GM12878 (cell line): Measurements from ENCODE around the gene TUBB1. TPM values are rescaled to one million over a fixed set of nuclear protein-coding genes. Genes with fewer than 3 reads are reported as not detected.

Experiments used
- ATAC-seq: fragments of 200-7000 bp; cut with Tn5 transposase; 3 replicates; pipeline ENCODE4 v1.9.1; 2020; ENCODE audit warnings: mild to moderate bottlenecking, moderate library complexity
- BruUV-seq: library from RNA; stranded (reverse); fragments of 400-500 nt; replicated peaks from 2 replicates; lab custom pipeline; 2021; lab: Mats Ljungman, UMichigan
- CTCF ChIA-PET: fragments of 300-600 bp; sonication (Branson Sonifier 250); formaldehyde crosslinking; extraction: SDS; loops from one replicate; lab custom pipeline; 2021; ENCODE audit warnings: inconsistent platforms; lab: Yijun Ruan, JAX
- POLR2A ChIA-PET: fragments of 350-600 bp; formaldehyde crosslinking; extraction: SDS; loops from one replicate; lab custom pipeline; 2021; ENCODE audit warnings: inconsistent platforms; lab: Charles Lee
- RAD21 ChIA-PET: fragments of 300-600 bp; sonication (Branson Sonifier 250); formaldehyde crosslinking; loops from one replicate; lab custom pipeline; 2023; ENCODE audit warnings: antibody characterized with exemption; ENCODE audit not compliant: unreplicated experiment; lab: Charles Lee
- SMC1A ChIA-PET: fragments of 300-600 bp; sonication (Branson Sonifier 250); formaldehyde crosslinking; loops from one replicate; lab custom pipeline; 2023; ENCODE audit not compliant: unreplicated experiment, uncharacterized antibody; lab: Charles Lee
- DNase-seq: peaks from one replicate; pipeline ENCODE4 v3.0.0-alpha.2; 2011; ENCODE audit warnings: low read depth, low spot score
- FAIRE-seq: peaks from 3 replicates; lab custom pipeline; 2011; peaks lifted over from hg19 to GRCh38; lab: Jason Lieb, UNC
- H2AFZ ChIP-seq: 2 replicates; pipeline ENCODE4 v1.6.0; 2011; ENCODE audit warnings: low read depth, low read length, control low read depth; ENCODE audit not compliant: control insufficient read depth
- H3K27ac ChIP-seq: 2 replicates; pipeline ENCODE4 v1.5.1; 2011; ENCODE audit warnings: control low read depth; ENCODE audit not compliant: control insufficient read depth, insufficient read depth
- H3K27me3 ChIP-seq, 2 experiments: replicated peaks in 1 of 2; 2 replicates each; pipeline versions ENCODE4 v1.6.0 to v1.6.1; 2011; ENCODE audit warnings: low read length in 1 of 2; ENCODE audit not compliant: control insufficient read depth in 2 of 2, insufficient read depth in 2 of 2
- H3K36me3 ChIP-seq, 2 experiments: 2 replicates each; pipeline ENCODE4 v1.5.1; 2011; ENCODE audit warnings: low read length in 1 of 2; ENCODE audit not compliant: control insufficient read depth in 2 of 2, insufficient read depth in 2 of 2
- H3K4me1 ChIP-seq: 2 replicates; pipeline ENCODE4 v1.6.1; 2011; ENCODE audit warnings: mild to moderate bottlenecking, low read length, moderate library complexity, mixed read lengths; ENCODE audit not compliant: control insufficient read depth, insufficient read depth
- H3K4me2 ChIP-seq: 2 replicates; pipeline ENCODE4 v1.6.0; 2011; ENCODE audit warnings: control low read depth; ENCODE audit not compliant: control insufficient read depth, insufficient read depth
- H3K4me3 ChIP-seq: fragments of 200-600 bp; sonication (generic); 2 replicates; pipeline ENCODE4 v1.5.1; 2016
- H3K79me2 ChIP-seq: 2 replicates; pipeline ENCODE4 v1.6.0; 2011; ENCODE audit warnings: low read length; ENCODE audit not compliant: control insufficient read depth, insufficient read depth
- H3K9ac ChIP-seq: 2 replicates; pipeline ENCODE4 v1.8.0; 2011; ENCODE audit warnings: low read length, control low read depth, mixed read lengths; ENCODE audit not compliant: control insufficient read depth, insufficient read depth
- H3K9me3 ChIP-seq: replicated peaks from 3 replicates; pipeline ENCODE4 v1.5.1; 2011; ENCODE audit warnings: mild to moderate bottlenecking, low read length; ENCODE audit not compliant: control insufficient read depth, insufficient read depth
- H4K20me1 ChIP-seq: 2 replicates; pipeline ENCODE4 v1.6.0; 2011; ENCODE audit not compliant: control insufficient read depth, insufficient read depth
- BCL3 ChIP-seq: IDR thresholded peaks from 2 replicates; pipeline ENCODE4 v1.6.1; 2011; ENCODE audit warnings: borderline replicate concordance, low read depth, mild to moderate bottlenecking, moderate library complexity, low read length; ENCODE audit not compliant: insufficient read depth, poor library complexity, severe bottlenecking
- CEBPZ ChIP-seq: fragments of 150-350 bp; IDR thresholded peaks from 2 replicates; pipeline ENCODE4 v1.6.1; 2016; ENCODE audit warnings: low read depth, low read length
- E4F1 ChIP-seq: fragments of 450-650 bp; IDR thresholded peaks from 2 replicates; pipeline ENCODE4 v1.6.1; 2018; ENCODE audit warnings: borderline replicate concordance, mild to moderate bottlenecking; ENCODE audit not compliant: partially characterized antibody
- MEF2B ChIP-seq: fragments of 450-650 bp; IDR thresholded peaks from 2 replicates; pipeline ENCODE4 v1.6.1; 2018; ENCODE audit warnings: mild to moderate bottlenecking, moderate library complexity; ENCODE audit not compliant: partially characterized antibody, poor library complexity, severe bottlenecking
- MLLT1 ChIP-seq: fragments of 450-650 bp; IDR thresholded peaks from 2 replicates; pipeline ENCODE4 v1.6.1; 2016; ENCODE audit warnings: mild to moderate bottlenecking
- NFIC ChIP-seq: IDR thresholded peaks from 2 replicates; pipeline ENCODE4 v1.6.1; 2012; ENCODE audit warnings: low read depth, mild to moderate bottlenecking, inconsistent platforms, low read length, moderate library complexity
- SPI1 ChIP-seq: IDR thresholded peaks from 2 replicates; pipeline ENCODE4 v1.6.1; 2011; ENCODE audit warnings: low read depth, mild to moderate bottlenecking, low read length, moderate library complexity, borderline replicate concordance; ENCODE audit not compliant: insufficient read depth
- USF2 ChIP-seq: IDR thresholded peaks from 2 replicates; pipeline ENCODE4 v1.6.1; 2011; ENCODE audit warnings: low read depth, low read length, improper control_type of control experiment, borderline replicate concordance
- WRNIP1 ChIP-seq: IDR thresholded peaks from 2 replicates; pipeline ENCODE4 v1.6.1; 2011; ENCODE audit warnings: low read depth, low read length, improper control_type of control experiment, borderline replicate concordance
- ZBED1 ChIP-seq: IDR thresholded peaks from 2 replicates; pipeline ENCODE4 v1.6.1; 2016; ENCODE audit warnings: borderline replicate concordance
- WGBS: methylation state at CpG from one replicate; pipeline ENCODE4 v1.1.6; 2016; ENCODE audit warnings: low lambda C conversion rate; ENCODE audit not compliant: insufficient replicate concordance, insufficient coverage; ENCODE audit errors: missing lambda C conversion rate; 5-methylcytosine and 5-hydroxymethylcytosine counted together
- in situ Hi-C: fragments of 300-500 bp; cut with MboI; formaldehyde crosslinking; loops from 9 replicates; pipeline ENCODE4 v1.14.3; 2018; ENCODE audit warnings: mixed read lengths
- intact Hi-C: fragments of 100-400 bp; cut with micrococcal nuclease; formaldehyde crosslinking; loops from one replicate; pipeline ENCODE4 v1.14.2; 2022; ENCODE audit not compliant: unreplicated experiment
- polyA plus RNA-seq, 11 experiments: library from polyadenylated mRNA; depleted of rRNA in 4 of 11; unstranded in 6 of 11; stranded (reverse) in 5 of 11; fragments of >200 nt; fragmentation: Nextera tagmentation in 4 of 11; fragmentation: Illumina TruSeq in 1 of 11; extraction: Ambion mirVana in 4 of 11; extraction: Trizol in 1 of 11; gene quantifications; 1 replicate in 1 of 11; 2 replicates in 10 of 11; pipeline versions ENCODE4 v1.2.1 to v1.2.3, GENCODE V29; 2011 to 2016; ENCODE audit warnings: inconsistent platforms in 2 of 11, missing spikeins in 2 of 11, low read depth in 1 of 11
- total RNA-seq, 4 experiments: library from RNA; depleted of rRNA in 3 of 4; stranded (reverse); fragments of >200 nt in 3 of 4; fragmentation: Illumina TruSeq in 1 of 4; extraction: Trizol in 1 of 4; gene quantifications; 2 replicates each; pipeline versions ENCODE4 v1.2.1 to v1.2.3, GENCODE V29; 2013 to 2021

The TUBB1 gene
- total and polyA plus RNA-seq, 10 of the 15 experiments (the other 5 are each of a cell fraction or from before 2014, with no cell fraction given): 0.02 to 0.20 (median 0.06) TPM; not detected in 3

- intact Hi-C loops: loop anchor here (5.0 to 10.0 kb wide), 3 partner anchors 46 to 376 kb away; partner anchors contain the start of genes NELFCD and STX16
- TF ChIP-seq WRNIP1 (0 out of 2 replicates have a peak, but pooled peaks have one; percentile 39), NFIC (0 out of 2 replicates have a peak, but pooled peaks have one; percentile 10), ZBED1 (no peak), SPI1 (peak; percentile 59; the same call in 1 of the 2 replicates), E4F1 (no peak), BCL3 (no peak), CEBPZ (no peak), USF2 (no peak), MEF2B (peak; percentile 8), MLLT1 (0 out of 2 replicates have a peak, but pooled peaks have one; percentile 44)
- TF ChIP-seq, all 136 proteins: peak for 5
- Histone ChIP-seq H3K4me3 (peak overlapping the region; percentile 85), H4K20me1 (no peaks in the 10 kb centered on the region), H2AFZ (no peak overlapping the region), H3K79me2 (peaks cover 58% of the 10 kb centered on the region), H3K36me3 (peaks cover 6 to 7% of the 10 kb centered on the region in 2 experiments), H3K4me2 (peak overlapping the region; percentile 95), H3K9me3 (no peaks in the 10 kb centered on the region), H3K9ac (peak overlapping the region; percentile 78), H3K27me3 (no peaks in the 10 kb centered on the region), H3K4me1 (no peaks in the 10 kb centered on the region; the same call in 1 of the 2 replicates), H3K27ac (peak overlapping the region; percentile 90)
- RAD21 ChIA-PET: interaction anchor here (1.5 to 2.5 kb wide), 8 partner anchors 13 to 161 kb away, joined by 3 to 19 read pairs (median 10); partner anchors contain the start of gene NELFCD
- no TSS peak for BruUV-seq
- SMC1A ChIA-PET: interaction anchor here (0.9 to 2.0 kb wide), 13 partner anchors 9 to 161 kb away, joined by 3 to 22 read pairs (median 4); no protein-coding TSS in a partner anchor
- DNase-seq: no peak
- FAIRE-seq: no peak
- WGBS: 2% methylated on average over 7 of the region's 7 CpGs
- CTCF ChIA-PET: interaction anchor here (0.9 to 1.9 kb wide), 5 partner anchors 11 to 380 kb away, joined by 3 to 5 read pairs (median 3); partner anchors contain the start of genes PRELID3B and STX16
- no peak for ATAC-seq
- POLR2A ChIA-PET: interaction anchor here (1.5 to 6.0 kb wide), 6 partner anchors 11 to 124 kb away, joined by 3 to 40 read pairs (median 14); partner anchors contain the start of genes NELFCD and PRELID3B
- in situ Hi-C loops: no loop called here
These were observed 11.8 kb downstream of the TUBB1 start for GRCh38 chr20:59030911-59031563.
